Gastroesophageal sphincter (tissue), 4 donors: ENCODE measurements around the gene TSFM. TPM values are rescaled to one million over a fixed set of nuclear protein-coding genes. Genes with fewer than 3 reads are reported as not detected.

Source experiments
- ATAC-seq: fragments of 150-250 bp; one replicate; pipeline ENCODE4 v1.9.1; 2016; ENCODE audit warnings: mild to moderate bottlenecking, moderate library complexity
- H3K27ac ChIP-seq, 4 donors: fragments of 200-600 bp; sonication (generic) in 3 of 4; 1 replicate in 3 of 4; 2 replicates in 1 of 4; pipeline ENCODE4 v1.5.1; 2016 to 2019
- H3K27me3 ChIP-seq: fragments of 200-600 bp; sonication (generic); one replicate; pipeline ENCODE4 v1.5.1; 2019
- H3K36me3 ChIP-seq, 2 donors: fragments of 200-600 bp; sonication (generic); one replicate each; pipeline ENCODE4 v1.5.1; 2019; ENCODE audit warnings: control low read depth in 1 of 2
- H3K4me1 ChIP-seq, 3 donors: fragments of 200-600 bp; sonication (generic); 1 replicate in 2 of 3; 2 replicates in 1 of 3; pipeline ENCODE4 v1.5.1; 2016 to 2019; ENCODE audit warnings: control low read depth in 2 of 3
- H3K4me3 ChIP-seq, 2 donors: fragments of 200-600 bp; sonication (generic); one replicate each; pipeline ENCODE4 v1.5.1; 2019; ENCODE audit warnings: mild to moderate bottlenecking in 1 of 2, moderate library complexity in 1 of 2
- H3K9me3 ChIP-seq, 3 donors: fragments of 200-600 bp; sonication (generic); one replicate each; pipeline ENCODE4 v1.5.1; 2017 to 2019; ENCODE audit warnings: control low read depth in 2 of 3
- CTCF ChIP-seq, 4 experiments: fragments of 200-600 bp in 2 of 4; fragments of 450-650 bp in 2 of 4; sonication (generic) in 1 of 4; IDR thresholded peaks; one replicate each; pipeline ENCODE4 v1.5.1; 2017 to 2019; ENCODE audit warnings: antibody characterized with exemption in 4 of 4, mild to moderate bottlenecking in 2 of 4, moderate library complexity in 2 of 4
- EP300 ChIP-seq: sonication (generic); formaldehyde crosslinking; IDR thresholded peaks from one replicate; pipeline ENCODE4 v1.6.1; 2017; ENCODE audit warnings: antibody characterized with exemption, mild to moderate bottlenecking
- POLR2A ChIP-seq, 2 donors: fragments of 450-650 bp; IDR thresholded peaks; one replicate each; pipeline ENCODE4 v1.6.1; 2017; ENCODE audit warnings: antibody characterized with exemption in 2 of 2, mild to moderate bottlenecking in 2 of 2, moderate library complexity in 1 of 2
- POLR2AphosphoS5 ChIP-seq: sonication (generic); formaldehyde crosslinking; IDR thresholded peaks from one replicate; pipeline ENCODE4 v1.6.1; 2017; ENCODE audit warnings: antibody characterized with exemption
- WGBS, 2 donors: methylation state at CpG; one replicate each; pipeline ENCODE4 v1.1.5; 2018; ENCODE audit warnings: low coverage in 1 of 2; 5-methylcytosine and 5-hydroxymethylcytosine counted together
- total RNA-seq, 4 donors: library from RNA; depleted of rRNA; stranded (reverse); fragments of >200 nt; gene quantifications; one replicate each; pipeline ENCODE4 v1.1.0, GENCODE V29; 2016

TSFM gene
- total RNA-seq, 4 donors from 2014 or later: 26.4 to 30.9 (median 29.1) TPM

GRCh38 chr12:57751432-57751787 is 31.2 kb upstream of the TSFM start:
- ATAC-seq: no peak
- Histone ChIP-seq H3K27ac (peak overlapping the region; percentile 80 to 94 (median 87)), H3K4me3 (peak overlapping the region; percentile 72 to 86), H3K36me3 (peaks cover 0 to 42% of the 10 kb centered on the region in 2 donors), H3K4me1 (peaks cover 2 to 46% (median 16%) of the 10 kb centered on the region in 3 donors), H3K9me3 (no peaks in the 10 kb centered on the region), H3K27me3 (no peaks in the 10 kb centered on the region)
- TF ChIP-seq CTCF (IDR thresholded peaks at IDR 0.05): no peak
- TF ChIP-seq POLR2A (IDR thresholded peaks at IDR 0.05): no peak
- TF ChIP-seq POLR2AphosphoS5: no peak
- TF ChIP-seq EP300: no peak
- WGBS, 2 donors: 15 to 21% methylated on average over 4 to 5 of the region's 8 CpGs

DNA sequence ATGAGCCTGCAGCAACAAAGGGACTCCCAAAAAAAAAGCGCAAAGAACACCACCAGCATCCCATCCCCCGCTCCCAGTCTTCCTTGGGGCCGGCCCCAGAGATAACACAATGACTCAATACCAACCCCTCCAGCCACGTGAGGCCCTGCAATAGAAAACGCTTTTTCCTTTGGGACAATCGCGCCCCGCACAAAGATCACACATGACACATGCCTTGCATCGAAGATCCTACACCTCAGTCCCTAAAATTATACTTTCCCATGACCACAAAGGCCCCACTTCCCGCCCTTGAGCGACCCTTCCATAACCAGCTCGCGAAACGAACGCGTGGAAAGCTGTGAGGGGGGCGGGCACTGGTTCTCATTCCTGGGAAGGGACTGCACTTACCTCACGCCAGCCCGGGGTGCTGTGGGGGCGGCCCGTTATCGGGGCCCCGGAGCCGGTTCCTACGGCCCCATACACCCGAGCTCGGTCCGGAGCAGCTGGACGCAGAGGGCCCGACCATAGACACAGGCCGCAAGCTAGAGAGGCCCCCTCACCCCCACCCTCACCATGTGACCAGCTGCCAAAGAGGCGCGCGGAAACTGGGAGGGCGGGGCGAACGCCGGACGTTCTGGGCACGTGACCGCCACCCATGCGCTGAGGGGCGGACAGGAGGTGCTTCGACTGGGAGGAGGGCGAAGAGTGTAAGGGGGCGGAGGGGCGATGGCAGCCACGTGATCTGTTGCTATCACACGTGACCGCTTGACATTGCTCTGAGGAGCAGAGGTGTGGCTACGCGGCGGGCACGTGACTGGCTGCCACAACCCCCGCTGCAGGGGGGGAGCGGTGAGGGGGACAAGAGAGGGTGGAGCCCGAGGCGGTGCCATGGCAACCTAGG is 30.6 kb upstream of the TSFM start, which contains the start of gene CDK4:
TSS of gene CDK4 (minus strand) at position 523 of the 880 bp plus-strand sequence. CDS start 593 bp downstream, outside the sequence.
- Histone ChIP-seq H3K4me1 (peaks cover 2 to 51% (median 17%) of the 10 kb centered on the region in 3 donors), H3K4me3 (peak within 1 kb of the TSS; percentile 72 to 86), H3K27me3 (no peaks in the 10 kb centered on the region), H3K9me3 (no peaks in the 10 kb centered on the region), H3K27ac (peak within 1 kb of the TSS; percentile 80 to 94 (median 87)), H3K36me3 (peaks cover 0 to 37% of the 10 kb centered on the region in 2 donors)
- TF ChIP-seq POLR2AphosphoS5: peak; percentile 83
- no peak for TF ChIP-seq CTCF (IDR thresholded peaks at IDR 0.05)
- TF ChIP-seq POLR2A (IDR thresholded peaks at IDR 0.05): peak; percentile 47 to 66
- 0 to 1% methylated on average over 14 to 20 of the region's 58 CpGs for WGBS, 2 donors
- peak; percentile 92 for ATAC-seq

- Histone ChIP-seq H3K4me3 (peak overlapping the region; percentile 17 to 72), H3K9me3 (no peaks in the 10 kb centered on the region), H3K36me3 (peaks cover 0 to 36% of the 10 kb centered on the region in 2 donors), H3K27ac (peak overlapping the region; percentile 7 to 94 (median 82)), H3K4me1 (peaks cover 2 to 51% (median 17%) of the 10 kb centered on the region in 3 donors), H3K27me3 (no peaks in the 10 kb centered on the region)
- WGBS, 2 donors: 6 to 20% methylated on average over 1 to 4 of the region's 5 CpGs
- no peak for TF ChIP-seq POLR2AphosphoS5
- TF ChIP-seq CTCF (IDR thresholded peaks at IDR 0.05): peak in 1 of 4 experiments; percentile 24
- TF ChIP-seq EP300: no peak
- TF ChIP-seq POLR2A (IDR thresholded peaks at IDR 0.05): no peak
- no peak for ATAC-seq
Measured at GRCh38 chr12:57752668-57753000, 30.0 kb upstream of the TSFM start.

- peak overlapping the region in 1 of 4 donors; percentile 20 for H3K27ac ChIP-seq
- H3K27me3 ChIP-seq: no peaks in the 10 kb centered on the region
- ATAC-seq: no peak
- H3K9me3 ChIP-seq: no peaks in the 10 kb centered on the region
- 0 to 22% methylated on average over 1 of the region's 1 CpG for WGBS, 2 donors
- H3K36me3 ChIP-seq: peaks cover 0 to 36% of the 10 kb centered on the region in 2 donors
- TF ChIP-seq POLR2A (IDR thresholded peaks at IDR 0.05): no peak
- no peak for TF ChIP-seq CTCF (IDR thresholded peaks at IDR 0.05)
- TF ChIP-seq POLR2AphosphoS5: no peak
- TF ChIP-seq EP300: no peak
- H3K4me1 ChIP-seq: peaks cover 2 to 51% (median 17%) of the 10 kb centered on the region in 3 donors
- H3K4me3 ChIP-seq: no peak overlapping the region
Measured at GRCh38 chr12:57753756-57754337, 28.7 kb upstream of the TSFM start.
